A549 (cell line): ENCODE data around the gene SERPINF2. TPM values are rescaled to one million over a fixed set of nuclear protein-coding genes. Genes with fewer than 3 reads are reported as not detected.

ENCODE experiments used
- ATAC-seq, 2 experiments: fragments of 200-7000 bp in 1 of 2; fragments of >200 bp in 1 of 2; cut with Nextera tagmentation in 1 of 2; cut with Tn5 transposase in 1 of 2; 3 replicates each; pipeline versions ENCODE4 v1.8.0 to v1.9.1; 2018 to 2020; ENCODE audit warnings: mild to moderate bottlenecking in 1 of 2, moderate library complexity in 1 of 2
- CTCF ChIA-PET: fragments of 300-600 bp; sonication (Branson Sonifier 250); formaldehyde crosslinking; extraction: SDS; loops from one replicate; lab custom pipeline; 2021; ENCODE audit warnings: antibody characterized with exemption, inconsistent platforms; lab: Yijun Ruan, JAX
- POLR2A ChIA-PET: fragments of 350-600 bp; formaldehyde crosslinking; extraction: SDS; loops from one replicate; lab custom pipeline; 2021; ENCODE audit warnings: antibody characterized with exemption, inconsistent platforms; lab: Yijun Ruan, JAX
- DNase-seq, 2 experiments: peaks; one replicate each; pipeline versions ENCODE4 v3.0.0 to v3.0.0-alpha.2; 2011 to 2016; ENCODE audit warnings: low read depth in 1 of 2, low spot score in 1 of 2
- FAIRE-seq: peaks from 2 replicates; lab custom pipeline; 2011; peaks lifted over from hg19 to GRCh38; lab: Jason Lieb, UNC
- H3K27ac ChIP-seq, 2 experiments: fragments of >200 bp; sonication (Bioruptor Twin); formaldehyde crosslinking; 3 replicates each; pipeline ENCODE4 v1.5.1; 2016 to 2017
- H3K4me1 ChIP-seq: fragments of >200 bp; sonication (Bioruptor Twin); formaldehyde crosslinking; 3 replicates; pipeline ENCODE4 v1.6.1; 2016
- H3K4me2 ChIP-seq: fragments of >200 bp; sonication (Bioruptor Twin); formaldehyde crosslinking; 3 replicates; pipeline ENCODE4 v1.6.1; 2016
- H3K4me3 ChIP-seq: fragments of >200 bp; sonication (Bioruptor Twin); formaldehyde crosslinking; 3 replicates; pipeline ENCODE4 v1.5.1; 2016
- H3K9me3 ChIP-seq: fragments of >200 bp; sonication (Bioruptor Twin); formaldehyde crosslinking; 3 replicates; pipeline ENCODE4 v1.6.1; 2016
- ATOH8 ChIP-seq: fragments of 250-450 bp; sonication (Bioruptor Pico); IDR thresholded peaks from 2 replicates; pipeline ENCODE4 v1.5.0; 2020; ENCODE audit warnings: low read depth, mild to moderate bottlenecking, moderate library complexity
- BHLHE40 ChIP-seq: IDR thresholded peaks from 2 replicates; pipeline ENCODE4 v1.6.1; 2012; ENCODE audit warnings: low read depth, low read length, inconsistent platforms
- CBX2 ChIP-seq: fragments of 200-600 bp; sonication (generic); IDR thresholded peaks from 2 replicates; pipeline ENCODE4 v1.6.1; 2016; ENCODE audit warnings: low read depth, mild to moderate bottlenecking, borderline replicate concordance
- CBX8 ChIP-seq: fragments of 200-600 bp; sonication (generic); IDR thresholded peaks from 2 replicates; pipeline ENCODE4 v1.6.1; 2016
- CEBPB ChIP-seq, 2 experiments: fragments of >200 bp in 1 of 2; sonication (Bioruptor Twin) in 1 of 2; formaldehyde crosslinking in 1 of 2; IDR thresholded peaks; 2 replicates each; pipeline ENCODE4 v1.6.1; 2012 to 2016
- CHD4 ChIP-seq: fragments of 200-600 bp; sonication (generic); IDR thresholded peaks from 2 replicates; pipeline ENCODE4 v1.6.1; 2016; ENCODE audit warnings: antibody characterized with exemption, mild to moderate bottlenecking, borderline replicate concordance
- E2F6 ChIP-seq: IDR thresholded peaks from 2 replicates; pipeline ENCODE4 v1.6.1; 2012; ENCODE audit warnings: low read depth, borderline replicate concordance
- EHMT2 ChIP-seq: fragments of 200-600 bp; sonication (generic); IDR thresholded peaks from 2 replicates; pipeline ENCODE4 v1.6.1; 2016; ENCODE audit warnings: antibody characterized with exemption, low read depth, mild to moderate bottlenecking, moderate library complexity
- ESRRA ChIP-seq: fragments of 150-350 bp; IDR thresholded peaks from 2 replicates; pipeline ENCODE4 v1.6.1; 2014; ENCODE audit warnings: mild to moderate bottlenecking, low read length, borderline replicate concordance
- GATA3 ChIP-seq: IDR thresholded peaks from 2 replicates; pipeline ENCODE4 v1.6.1; 2012; ENCODE audit warnings: borderline replicate concordance
- HES2 ChIP-seq: fragments of >200 bp; sonication (Bioruptor Twin); formaldehyde crosslinking; IDR thresholded peaks from 2 replicates; pipeline ENCODE4 v1.6.1; 2016
- HMGXB4 ChIP-seq: fragments of 250-450 bp; sonication (Bioruptor Pico); IDR thresholded peaks from 2 replicates; pipeline ENCODE4 v1.5.0; 2021; ENCODE audit warnings: mild to moderate bottlenecking, moderate library complexity, borderline replicate concordance
- JUNB ChIP-seq: fragments of >200 bp; sonication (Bioruptor Twin); formaldehyde crosslinking; IDR thresholded peaks from 2 replicates; pipeline ENCODE4 v1.6.1; 2016
- MAFK ChIP-seq: fragments of 450-650 bp; IDR thresholded peaks from 2 replicates; pipeline ENCODE4 v1.6.1; 2014; ENCODE audit not compliant: partially characterized antibody
- NR3C1 ChIP-seq: fragments of >200 bp; sonication (Bioruptor Twin); formaldehyde crosslinking; IDR thresholded peaks from 3 replicates; pipeline ENCODE4 v1.6.1; 2017
- PBX3 ChIP-seq: IDR thresholded peaks from 2 replicates; pipeline ENCODE4 v1.6.1; 2012
- POLR2A ChIP-seq: IDR thresholded peaks from 2 replicates; pipeline ENCODE4 v1.6.1; 2012; ENCODE audit warnings: mild to moderate bottlenecking, low read length
- REST ChIP-seq: fragments of 200-600 bp; sonication (generic); IDR thresholded peaks from 2 replicates; pipeline ENCODE4 v1.6.1; 2016; ENCODE audit warnings: antibody characterized with exemption, mild to moderate bottlenecking, moderate library complexity
- SREBF2 ChIP-seq: fragments of 450-650 bp; IDR thresholded peaks from 2 replicates; pipeline ENCODE4 v1.6.1; 2014; ENCODE audit warnings: mild to moderate bottlenecking, moderate library complexity
- ZFP36 ChIP-seq: fragments of 450-650 bp; IDR thresholded peaks from 2 replicates; pipeline ENCODE4 v1.6.1; 2014; ENCODE audit warnings: borderline replicate concordance; ENCODE audit not compliant: partially characterized antibody
- WGBS: methylation state at CpG from one replicate; pipeline ENCODE4 v1.1.6; 2017; ENCODE audit errors: missing lambda C conversion rate; 5-methylcytosine and 5-hydroxymethylcytosine counted together
- polyA plus RNA-seq, 4 experiments: library from polyadenylated mRNA; depleted of rRNA in 3 of 4; stranded (reverse); fragments of >200 nt; fragmentation: RNase III in 1 of 4; extraction: RNeasy Plus Mini Kit Qiagen cat#74134 plus additional on column Dnase treatment in 1 of 4; gene quantifications; 2 replicates in 3 of 4; 3 replicates in 1 of 4; pipeline ENCODE4 v1.2.3, GENCODE V29; 2011 to 2017

Gene SERPINF2
- polyA plus RNA-seq, 2 of the 4 experiments (the other 2 are of a cell fraction), result 2.1 to 2.9 TPM

- Histone ChIP-seq H3K4me1 (no peaks in the 10 kb centered on the region), H3K9me3 (no peaks in the 10 kb centered on the region), H3K27ac (no peak overlapping the region), H3K4me2 (no peak overlapping the region), H3K4me3 (no peak overlapping the region)
- 56% methylated on average over 4 of the region's 4 CpGs for WGBS
- TF ChIP-seq EHMT2 (no peak), E2F6 (no peak), POLR2A (no peak), CBX2 (no peak), BHLHE40 (no peak), JUNB (no peak), ATOH8 (CRISPR knock-in tag) (no peak), CBX8 (no peak), ESRRA (no peak), PBX3 (no peak)
- CTCF ChIA-PET, result interaction anchor here (1.2 kb wide), 1 partner anchor 34 kb away, joined by 5 read pairs; no protein-coding TSS in a partner anchor
- POLR2A ChIA-PET, result interaction anchor here (0.7 kb wide), 1 partner anchor 14 kb away, joined by 4 read pairs; no protein-coding TSS in a partner anchor
- FAIRE-seq, result no peak
- DNase-seq, result no peak
- ATAC-seq, result no peak
Measured at GRCh38 chr17:1703063-1703462, 39.6 kb upstream of the SERPINF2 start.

GRCh38 chr17:1705004-1705403 lies 37.7 kb upstream of the SERPINF2 start:
- CTCF ChIA-PET, result interaction anchor here (0.8 to 2.5 kb wide), 8 partner anchors 9 to 150 kb away, joined by 3 to 11 read pairs (median 4); no protein-coding TSS in a partner anchor
- WGBS, result 96% methylated on average over 7 of the region's 7 CpGs
- no peak for FAIRE-seq

More at GRCh38 chr17:1705004-1705403, 37.7 kb upstream of the SERPINF2 start:
- H3K4me2 ChIP-seq, result no peak overlapping the region
- DNase-seq (no peak), ATAC-seq (no peak)
- POLR2A ChIA-PET, result interaction anchor here (1.6 kb wide), 1 partner anchor 10 kb away, joined by 3 read pairs; no protein-coding TSS in a partner anchor
- H3K4me1 ChIP-seq, result peaks cover 7% of the 10 kb centered on the region
- no peaks in the 10 kb centered on the region for H3K9me3 ChIP-seq
- no peak overlapping the region for H3K4me3 ChIP-seq
- no peak overlapping the region for H3K27ac ChIP-seq
- TF ChIP-seq ZFP36, result no peak
- TF ChIP-seq HMGXB4 (CRISPR knock-in tag), result no peak
- TF ChIP-seq HES2, result no peak
- TF ChIP-seq REST, result no peak
- TF ChIP-seq CEBPB (IDR thresholded peaks at IDR 0.05), result no peak
- no peak for TF ChIP-seq CHD4
- TF ChIP-seq GATA3, result no peak
- TF ChIP-seq MAFK, result no peak
- no peak for TF ChIP-seq NR3C1
- no peak for TF ChIP-seq SREBF2
